Frontal cortex (tissue), 4 donors: ENCODE measurements around the gene CDH6. TPM values are rescaled to one million over a fixed set of nuclear protein-coding genes. Genes with fewer than 3 reads are reported as not detected.

Experiments
- DNase-seq, 2 donors: peaks; one replicate each; pipeline ENCODE4 v3.0.0; 2012; ENCODE audit warnings: low spot score in 2 of 2
- FAIRE-seq: peaks from 2 replicates; lab custom pipeline; 2012; peaks lifted over from hg19 to GRCh38; lab: Jason Lieb, UNC
- total RNA-seq: library from RNA; depleted of rRNA; stranded (reverse); fragments of >200 nt; gene quantifications from one replicate; pipeline ENCODE4 v1.2.3, GENCODE V29; 2014
- donor health status: control.
- donor health status: control.
- donor health status: control.

CDH6 gene
- total RNA-seq, 1 donor from 2014 or later: 37.1 TPM

- no peak for DNase-seq
- FAIRE-seq: no peak
Observed at GRCh38 chr5:31236339-31236738, 42.9 kb downstream of the CDH6 start.

GRCh38 chr5:31237174-31237573 is 43.7 kb downstream of the CDH6 start:
- DNase-seq: no peak
- no peak for FAIRE-seq

GRCh38 chr5:31238497-31238896 is 45.0 kb downstream of the CDH6 start:
- FAIRE-seq: no peak

GRCh38 chr5:31244921-31245320 is 51.4 kb downstream of the CDH6 start:
- DNase-seq (no peak), FAIRE-seq (no peak)

More at GRCh38 chr5:31238497-31238896, 45.0 kb downstream of the CDH6 start:
- DNase-seq: no peak

GRCh38 chr5:31247381-31247780 is 53.9 kb downstream of the CDH6 start:
- FAIRE-seq (no peak), DNase-seq (no peak)

- DNase-seq (no peak), FAIRE-seq (no peak)
Observed at GRCh38 chr5:31250201-31250600, 56.7 kb downstream of the CDH6 start.

- DNase-seq: no peak
- no peak for FAIRE-seq
Observed at GRCh38 chr5:31251032-31251431, 57.5 kb downstream of the CDH6 start.

- FAIRE-seq: no peak
- no peak for DNase-seq
Observed at GRCh38 chr5:31255041-31255440, 61.6 kb downstream of the CDH6 start.

GRCh38 chr5:31268256-31268655 is 74.8 kb downstream of the CDH6 start:
- FAIRE-seq (no peak), DNase-seq (no peak)

GRCh38 chr5:31268686-31269085 is 75.2 kb downstream of the CDH6 start:
- FAIRE-seq: no peak
- no peak for DNase-seq

- FAIRE-seq (no peak), DNase-seq (no peak)
Observed at GRCh38 chr5:31269259-31269658, 75.8 kb downstream of the CDH6 start.

- FAIRE-seq (no peak), DNase-seq (no peak)
Observed at GRCh38 chr5:31270396-31270795, 76.9 kb downstream of the CDH6 start.

GRCh38 chr5:31271567-31271966 is 78.1 kb downstream of the CDH6 start:
- FAIRE-seq (no peak), DNase-seq (no peak)

GRCh38 chr5:31273161-31273560 is 79.7 kb downstream of the CDH6 start:
- DNase-seq: no peak

GRCh38 chr5:31273631-31274378 is 80.3 kb downstream of the CDH6 start:
- DNase-seq: no peak
- no peak for FAIRE-seq

More at GRCh38 chr5:31273161-31273560, 79.7 kb downstream of the CDH6 start:
- FAIRE-seq: no peak

GRCh38 chr5:31280210-31280609 is 86.7 kb downstream of the CDH6 start:
- no peak for FAIRE-seq

GRCh38 chr5:31283326-31283725 is 89.8 kb downstream of the CDH6 start:
- DNase-seq: no peak
- FAIRE-seq: no peak

More at GRCh38 chr5:31280210-31280609, 86.7 kb downstream of the CDH6 start:
- no peak for DNase-seq

- FAIRE-seq: no peak
- DNase-seq: no peak
Observed at GRCh38 chr5:31285025-31285424, 91.5 kb downstream of the CDH6 start.

GRCh38 chr5:31287985-31288384 is 94.5 kb downstream of the CDH6 start:
- FAIRE-seq: no peak

GRCh38 chr5:31289429-31289828 is 95.9 kb downstream of the CDH6 start:
- DNase-seq: no peak
- no peak for FAIRE-seq

More at GRCh38 chr5:31287985-31288384, 94.5 kb downstream of the CDH6 start:
- DNase-seq: no peak

- DNase-seq (no peak), FAIRE-seq (no peak)
Observed at GRCh38 chr5:31291323-31291854, 97.9 kb downstream of the CDH6 start.

GRCh38 chr5:31300501-31300900 is 107.0 kb downstream of the CDH6 start:
- FAIRE-seq (no peak), DNase-seq (no peak)
